ENCODE results near the gene WNT7B. TPM values are rescaled to one million over a fixed set of nuclear protein-coding genes. Genes with fewer than 3 reads are reported as not detected.

Gene WNT7B
- total and polyA plus RNA-seq, 2 of the 8 experiments (the other 6 are each of a cell fraction or from before 2014, with no cell fraction given) = 0.14 to 0.24 TPM

- TF ChIP-seq BACH1 (IDR thresholded peaks at IDR 0.05; ENCODE audit: low read length) (no peak), CTCF (IDR thresholded peaks at IDR 0.05; ENCODE audit: control extremely low read depth in 1 of 3, insufficient read depth in 1 of 3, low read depth in 1 of 3, low read length in 3 of 3) (no peak), GABPA (IDR thresholded peaks at IDR 0.05; ENCODE audit: borderline replicate concordance, insufficient read depth, low read length) (no peak)
Measured at GRCh38 chr22:46021577-46021976, 44.6 kb upstream of the WNT7B start (continued).
